GM23338 (cell line): Measurements from ENCODE around the gene ITPR2. TPM values are rescaled to one million over a fixed set of nuclear protein-coding genes. Genes with fewer than 3 reads are reported as not detected.
A peak's percentile ranks its signal among the peaks of the same experiment; 100 is the strongest.

Experiments used
- ATAC-seq: fragments of 200-7000 bp; cut with Tn5 transposase; 3 replicates; pipeline ENCODE4 v1.9.1; 2020
- DNase-seq: peaks from one replicate; pipeline ENCODE4 v3.0.0-alpha.2; 2015; ENCODE audit warnings: low spot score
- H2AFZ ChIP-seq: fragments of 200-600 bp; sonication (generic); 2 replicates; pipeline ENCODE4 v1.8.0; 2016; ENCODE audit warnings: antibody characterized with exemption, mild to moderate bottlenecking, moderate library complexity
- H3F3A ChIP-seq: fragments of 200-600 bp; sonication (generic); replicated peaks from 2 replicates; pipeline ENCODE4 v1.8.0; 2017; ENCODE audit warnings: antibody characterized with exemption, mixed run types, low read depth
- H3K27ac ChIP-seq: fragments of 200-600 bp; sonication (generic); 2 replicates; pipeline ENCODE4 v1.6.1; 2016; ENCODE audit warnings: low read depth
- H3K27me3 ChIP-seq: fragments of 200-600 bp; sonication (generic); 2 replicates; pipeline ENCODE4 v1.8.0; 2016; ENCODE audit warnings: mild to moderate bottlenecking, mixed run types, moderate library complexity; ENCODE audit not compliant: insufficient read depth
- H3K36me3 ChIP-seq: fragments of 200-600 bp; sonication (generic); 2 replicates; pipeline ENCODE4 v1.8.0; 2016; ENCODE audit warnings: mild to moderate bottlenecking; ENCODE audit not compliant: insufficient read depth
- H3K4me1 ChIP-seq: fragments of 200-600 bp; sonication (generic); 2 replicates; pipeline ENCODE4 v1.8.0; 2016; ENCODE audit warnings: mild to moderate bottlenecking, moderate library complexity; ENCODE audit not compliant: insufficient read depth
- H3K4me2 ChIP-seq: fragments of 200-600 bp; sonication (generic); 2 replicates; pipeline ENCODE4 v1.7.1; 2017; ENCODE audit warnings: mixed run types
- H3K4me3 ChIP-seq: fragments of 200-600 bp; sonication (generic); 2 replicates; pipeline ENCODE4 v1.6.1; 2016; ENCODE audit warnings: mixed run types
- H3K79me2 ChIP-seq: fragments of 200-600 bp; sonication (generic); replicated peaks from 2 replicates; pipeline ENCODE4 v1.8.0; 2017; ENCODE audit warnings: mild to moderate bottlenecking; ENCODE audit not compliant: insufficient read depth
- H3K9me2 ChIP-seq: fragments of 200-600 bp; sonication (generic); 2 replicates; pipeline ENCODE4 v1.8.0; 2017; ENCODE audit not compliant: insufficient read depth
- H4K20me1 ChIP-seq: fragments of 200-600 bp; sonication (generic); replicated peaks from 2 replicates; pipeline ENCODE4 v1.8.0; 2017; ENCODE audit warnings: mild to moderate bottlenecking; ENCODE audit not compliant: insufficient read depth
- H3K27ac Mint-ChIP-seq: 2 replicates; pipeline ENCODE4 v1.8.0; 2020; ENCODE audit warnings: inconsistent platforms, mild to moderate bottlenecking, moderate library complexity, mixed read lengths
- H3K27me3 Mint-ChIP-seq: 3 replicates; pipeline ENCODE4 v1.8.0; 2022; ENCODE audit warnings: low read depth, mild to moderate bottlenecking, moderate library complexity, mixed read lengths, inconsistent platforms; ENCODE audit not compliant: insufficient read depth, poor library complexity
- H3K36me3 Mint-ChIP-seq: 3 replicates; pipeline ENCODE4 v1.8.0; 2021; ENCODE audit warnings: low read depth, mild to moderate bottlenecking, inconsistent platforms, moderate library complexity, mixed read lengths
- H3K4me1 Mint-ChIP-seq: 3 replicates; pipeline ENCODE4 v1.8.0; 2020; ENCODE audit warnings: mild to moderate bottlenecking, inconsistent platforms, mixed read lengths
- H3K4me3 Mint-ChIP-seq: 3 replicates; pipeline ENCODE4 v1.8.0; 2021; ENCODE audit warnings: moderate library complexity, mild to moderate bottlenecking, inconsistent platforms, mixed read lengths
- H3K9me3 Mint-ChIP-seq: 3 replicates; pipeline ENCODE4 v1.8.0; 2020; ENCODE audit warnings: moderate library complexity, mild to moderate bottlenecking, inconsistent platforms, mixed read lengths
- CTCF ChIP-seq, 2 experiments: fragments of 200-600 bp in 1 of 2; sonication (generic) in 1 of 2; conservative IDR thresholded peaks; 2 replicates each; pipeline versions ENCODE4 v1.5.1 to v1.6.1; 2016 to 2017; ENCODE audit warnings: antibody characterized with exemption in 2 of 2, low read depth in 2 of 2, mild to moderate bottlenecking in 2 of 2, moderate library complexity in 1 of 2
- ETS1 ChIP-seq: IDR thresholded peaks from 2 replicates; pipeline ENCODE4 v1.6.1; 2016; ENCODE audit warnings: antibody characterized with exemption
- EZH2 ChIP-seq: fragments of 200-600 bp; sonication (generic); IDR thresholded peaks from one replicate; pipeline ENCODE4 v1.8.0; 2017; ENCODE audit warnings: antibody characterized with exemption, mild to moderate bottlenecking, low read depth; ENCODE audit not compliant: unreplicated experiment
- EZH2phosphoT487 ChIP-seq: fragments of 200-600 bp; sonication (generic); IDR thresholded peaks from one replicate; pipeline ENCODE4 v1.8.1; 2018; ENCODE audit warnings: antibody characterized with exemption; ENCODE audit not compliant: unreplicated experiment
- NANOG ChIP-seq: IDR thresholded peaks from 2 replicates; pipeline ENCODE4 v1.6.1; 2016; ENCODE audit warnings: antibody characterized with exemption, borderline replicate concordance
- POLR2AphosphoS5 ChIP-seq: IDR thresholded peaks from 2 replicates; pipeline ENCODE4 v1.6.1; 2016; ENCODE audit warnings: antibody characterized with exemption, low read depth
- ZNF114 ChIP-seq: fragments of 250-450 bp; sonication (Bioruptor Pico); IDR thresholded peaks from 2 replicates; pipeline ENCODE4 v1.5.0; 2020; ENCODE audit warnings: mild to moderate bottlenecking, moderate library complexity
- ZNF331 ChIP-seq: fragments of 250-450 bp; sonication (Bioruptor Pico); IDR thresholded peaks from 2 replicates; pipeline ENCODE4 v1.5.0; 2020; ENCODE audit warnings: low read depth, mild to moderate bottlenecking, moderate library complexity
- ZNF462 ChIP-seq: fragments of 250-450 bp; sonication (Bioruptor Pico); IDR thresholded peaks from 2 replicates; pipeline ENCODE4 v1.5.0; 2020; ENCODE audit warnings: mild to moderate bottlenecking, moderate library complexity
- polyA plus RNA-seq: library from polyadenylated mRNA; unstranded; fragments of >200 nt; fragmentation: Nextera tagmentation; extraction: Ambion mirVana; gene quantifications from 2 replicates; pipeline ENCODE4 v1.2.1, GENCODE V29; 2016
- total RNA-seq: library from RNA; depleted of rRNA; stranded (reverse); fragments of >200 nt; shearing (Covaris generic); gene quantifications from 2 replicates; pipeline ENCODE4 v1.2.3, GENCODE V29; 2014

The ITPR2 gene
- total and polyA plus RNA-seq, 2 experiments from 2014 or later, result 44.5 to 65.2 TPM

GRCh38 chr12:26557326-26557725 lies 275.7 kb downstream of the ITPR2 start:
- no peak overlapping the region for H3K4me2 ChIP-seq

More at GRCh38 chr12:26557326-26557725, 275.7 kb downstream of the ITPR2 start:
- Histone ChIP-seq H3K9me2 (0 out of 2 replicates have a peak, but pooled peaks cover 3% of the 10 kb centered on the region), H3K27me3 (no peaks in the 10 kb centered on the region), H3K79me2 (no peaks in the 10 kb centered on the region), H3F3A (no peaks in the 10 kb centered on the region), H4K20me1 (no peaks in the 10 kb centered on the region), H2AFZ (no peak overlapping the region), H3K4me1 (no peaks in the 10 kb centered on the region), H3K36me3 (peaks cover 16% of the 10 kb centered on the region; the same call in 1 of the 2 replicates), H3K27ac (no peak overlapping the region), H3K4me3 (no peak overlapping the region)
- H3K27ac Mint-ChIP-seq, result no peak overlapping the region
- no peak for TF ChIP-seq ZNF114 (CRISPR knock-in tag)
- TF ChIP-seq ZNF462 (CRISPR knock-in tag), result no peak
- no peak for TF ChIP-seq EZH2
- no peak for TF ChIP-seq ETS1
- TF ChIP-seq NANOG, result no peak
- no peak for TF ChIP-seq CTCF (conservative IDR thresholded peaks at IDR 0.05; ENCODE audit: low read depth in 2 of 2)
- TF ChIP-seq EZH2phosphoT487, result no peak
- no peak for TF ChIP-seq ZNF331
- TF ChIP-seq POLR2AphosphoS5, result no peak
- no peak overlapping the region for H3K4me3 Mint-ChIP-seq
- H3K4me1 Mint-ChIP-seq, result peaks cover 3% of the 10 kb centered on the region; the same call in 1 of the 3 replicates
- H3K9me3 Mint-ChIP-seq, result no peaks in the 10 kb centered on the region
- peak; percentile 71 for ATAC-seq
- DNase-seq, result no peak
- peaks cover 11% of the 10 kb centered on the region for H3K36me3 Mint-ChIP-seq
- H3K27me3 Mint-ChIP-seq, result no peaks in the 10 kb centered on the region
